Measurements from ENCODE around the gene SMIM3.
"Not testable (repeated sequence)": the region's sequence is repeated elsewhere in the genome, so short reads cannot be mapped to it uniquely, and the experiment has no call there.

Gene SMIM3

GRCh38 chr5:150846308-150846653 is 67.7 kb downstream of the SMIM3 start, which contains the start of gene IRGM:
IRGM (plus strand) TSS chr5:150846521; CDS start chr5:150848124, 1,603 bp downstream.
- H3K27ac ChIP-seq (ENCODE audit: low read depth, low read length); H3K27me3 ChIP-seq (ENCODE audit: control insufficient read depth, insufficient read depth, low read length); H3K4me3 ChIP-seq (ENCODE audit: low read depth, low read length): not testable (repeated sequence)

More at GRCh38 chr5:150846308-150846653, 67.7 kb downstream of the SMIM3 start, which contains the start of gene IRGM:
- not testable (repeated sequence) for H3K9ac ChIP-seq (ENCODE audit: low read length); H3K9me3 ChIP-seq (ENCODE audit: control insufficient read depth, insufficient read depth, low read depth, low read length); H3K36me3 ChIP-seq (ENCODE audit: control insufficient read depth, insufficient read depth, low read length); H3K4me1 ChIP-seq (ENCODE audit: control insufficient read depth, insufficient read depth, low read length)
